ENCODE data around the gene TMEM141. TPM values are rescaled to one million over a fixed set of nuclear protein-coding genes. Genes with fewer than 3 reads are reported as not detected.

The TMEM141 gene
- total RNA-seq, 6 experiments from 2014 or later: 46.5 to 105 (median 56.7) TPM

GRCh38 chr9:136824496-136825225 is 33.5 kb downstream of the TMEM141 start:
- intact Hi-C loops (cut with DNase I): no loop called here
- peak in 1 of 3 donors; percentile 27 for DNase-seq
- H3K4me1 ChIP-seq: no peaks in the 10 kb centered on the region
- H3K27ac ChIP-seq: no peak overlapping the region
- TF ChIP-seq CTCF (IDR thresholded peaks at IDR 0.05) (no peak), POLR2A (IDR thresholded peaks at IDR 0.05) (no peak)
- no peak overlapping the region for H3K4me3 ChIP-seq
- no peaks in the 10 kb centered on the region for H3K27me3 ChIP-seq
- ATAC-seq: no peak
- WGBS (ENCODE audit: insufficient coverage, low coverage, low lambda C conversion rate, missing lambda C conversion rate): 74% methylated on average over 7 of the region's 21 CpGs
- H3K9me3 ChIP-seq: no peaks in the 10 kb centered on the region
- peaks cover 0 to 23% (median under 1%) of the 10 kb centered on the region in 4 donors for H3K36me3 ChIP-seq

- Histone ChIP-seq H3K9me3 (no peaks in the 10 kb centered on the region), H3K4me3 (no peak overlapping the region), H3K27me3 (no peaks in the 10 kb centered on the region), H3K36me3 (peaks cover 0 to 32% (median under 1%) of the 10 kb centered on the region in 4 donors), H3K4me1 (no peaks in the 10 kb centered on the region), H3K27ac (no peak overlapping the region)
- 94% methylated on average over 8 of the region's 44 CpGs for WGBS (ENCODE audit: insufficient coverage, low coverage, low lambda C conversion rate, missing lambda C conversion rate)
- ATAC-seq (no peak), DNase-seq (peak in 1 of 3 donors; percentile 47)
- intact Hi-C loops (cut with DNase I): no loop called here
- no peak for TF ChIP-seq CTCF (IDR thresholded peaks at IDR 0.05)
- no peak for TF ChIP-seq POLR2A (IDR thresholded peaks at IDR 0.05)
These were observed 34.4 kb downstream of the TMEM141 start for GRCh38 chr9:136825295-136826187.

GRCh38 chr9:136826188-136826541 is 35.0 kb downstream of the TMEM141 start:
- intact Hi-C loops (cut with DNase I): no loop called here
- ATAC-seq (no peak), DNase-seq (no peak)
- Histone ChIP-seq H3K4me3 (no peak overlapping the region), H3K9me3 (no peaks in the 10 kb centered on the region), H3K36me3 (peaks cover 0 to 34% (median under 1%) of the 10 kb centered on the region in 4 donors), H3K27me3 (no peaks in the 10 kb centered on the region), H3K27ac (no peak overlapping the region), H3K4me1 (no peaks in the 10 kb centered on the region)
- TF ChIP-seq CTCF (IDR thresholded peaks at IDR 0.05): no peak
- TF ChIP-seq POLR2A (IDR thresholded peaks at IDR 0.05): no peak
- WGBS (ENCODE audit: insufficient coverage, low coverage, low lambda C conversion rate, missing lambda C conversion rate): 100% methylated on average over 1 of the region's 17 CpGs

- TF ChIP-seq CTCF (IDR thresholded peaks at IDR 0.05) (no peak), POLR2A (IDR thresholded peaks at IDR 0.05) (no peak)
- H3K27ac ChIP-seq: no peak overlapping the region
- no peak overlapping the region for H3K4me3 ChIP-seq
- ATAC-seq (no peak), DNase-seq (peak in 2 of 3 donors; percentile 47)
- H3K36me3 ChIP-seq: peaks cover 0 to 36% (median 2%) of the 10 kb centered on the region in 4 donors
- WGBS (ENCODE audit: insufficient coverage, low coverage, low lambda C conversion rate, missing lambda C conversion rate): no CpG with 5 or more reads among the region's 24 CpGs
- H3K9me3 ChIP-seq: no peaks in the 10 kb centered on the region
- no peaks in the 10 kb centered on the region for H3K27me3 ChIP-seq
- no peaks in the 10 kb centered on the region for H3K4me1 ChIP-seq
- intact Hi-C loops (cut with DNase I): no loop called here
These were observed 35.8 kb downstream of the TMEM141 start for GRCh38 chr9:136826703-136827582.
